Nephron (organoid): Measurements from ENCODE around the gene GABRD.

Source experiments
- H3K27ac Mint-ChIP-seq, 3 experiments: 2 replicates each; pipeline ENCODE4 v1.8.0; 2020; ENCODE audit warnings: mixed read lengths in 3 of 3, mild to moderate bottlenecking in 2 of 3, moderate library complexity in 1 of 3
- H3K27me3 Mint-ChIP-seq: 2 replicates; pipeline ENCODE4 v1.8.0; 2021; ENCODE audit warnings: low read depth, mild to moderate bottlenecking, moderate library complexity, mixed read lengths
- H3K36me3 Mint-ChIP-seq: 2 replicates; pipeline ENCODE4 v1.8.0; 2020; ENCODE audit warnings: low read depth, mixed read lengths
- H3K4me1 Mint-ChIP-seq: 2 replicates; pipeline ENCODE4 v1.8.0; 2020; ENCODE audit warnings: mixed read lengths
- H3K4me3 Mint-ChIP-seq, 3 experiments: 2 replicates each; pipeline ENCODE4 v1.8.0; 2020; ENCODE audit warnings: mild to moderate bottlenecking in 3 of 3, mixed read lengths in 3 of 3, moderate library complexity in 2 of 3
- H3K9me3 Mint-ChIP-seq: 2 replicates; pipeline ENCODE4 v1.8.0; 2020; ENCODE audit warnings: mixed read lengths
- TF ChIP-seq, protein P1 (sequence below), 3 experiments: fragments of 200-600 bp; sonication (generic); IDR thresholded peaks; one replicate each; pipeline ENCODE4 v1.5.0; 2021; ENCODE audit warnings: antibody characterized with exemption in 3 of 3; ENCODE audit not compliant: unreplicated experiment in 3 of 3

Gene GABRD

DNA sequence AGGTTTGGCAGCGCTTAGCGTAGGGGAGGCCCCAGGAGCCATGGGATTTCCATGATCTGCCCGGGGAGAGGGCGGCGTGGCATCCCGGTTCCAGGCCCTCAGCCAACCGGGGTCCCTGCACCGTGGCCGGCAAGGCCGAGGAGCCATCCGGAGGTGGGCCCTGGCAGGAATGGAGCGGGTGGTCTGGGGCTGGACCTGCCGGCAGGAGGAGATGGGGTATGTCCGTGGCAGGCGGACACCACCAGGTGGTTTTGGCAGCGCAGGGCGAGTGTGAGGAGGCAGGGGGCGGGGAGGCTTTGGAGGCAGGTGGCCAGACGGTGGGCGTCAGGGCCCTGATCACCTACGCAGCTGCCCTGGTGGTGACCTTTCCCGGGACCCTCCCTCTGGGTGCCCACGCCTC, 41.4 kb downstream of the GABRD start:
- H3K27ac Mint-ChIP-seq: no peak overlapping the region
- H3K4me1 Mint-ChIP-seq: no peaks in the 10 kb centered on the region
- no peaks in the 10 kb centered on the region for H3K27me3 Mint-ChIP-seq
- peaks cover 14% of the 10 kb centered on the region for H3K9me3 Mint-ChIP-seq
- peaks cover 27% of the 10 kb centered on the region for H3K36me3 Mint-ChIP-seq
- TF ChIP-seq, protein P1, sequence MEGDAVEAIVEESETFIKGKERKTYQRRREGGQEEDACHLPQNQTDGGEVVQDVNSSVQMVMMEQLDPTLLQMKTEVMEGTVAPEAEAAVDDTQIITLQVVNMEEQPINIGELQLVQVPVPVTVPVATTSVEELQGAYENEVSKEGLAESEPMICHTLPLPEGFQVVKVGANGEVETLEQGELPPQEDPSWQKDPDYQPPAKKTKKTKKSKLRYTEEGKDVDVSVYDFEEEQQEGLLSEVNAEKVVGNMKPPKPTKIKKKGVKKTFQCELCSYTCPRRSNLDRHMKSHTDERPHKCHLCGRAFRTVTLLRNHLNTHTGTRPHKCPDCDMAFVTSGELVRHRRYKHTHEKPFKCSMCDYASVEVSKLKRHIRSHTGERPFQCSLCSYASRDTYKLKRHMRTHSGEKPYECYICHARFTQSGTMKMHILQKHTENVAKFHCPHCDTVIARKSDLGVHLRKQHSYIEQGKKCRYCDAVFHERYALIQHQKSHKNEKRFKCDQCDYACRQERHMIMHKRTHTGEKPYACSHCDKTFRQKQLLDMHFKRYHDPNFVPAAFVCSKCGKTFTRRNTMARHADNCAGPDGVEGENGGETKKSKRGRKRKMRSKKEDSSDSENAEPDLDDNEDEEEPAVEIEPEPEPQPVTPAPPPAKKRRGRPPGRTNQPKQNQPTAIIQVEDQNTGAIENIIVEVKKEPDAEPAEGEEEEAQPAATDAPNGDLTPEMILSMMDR (IDR thresholded peaks at IDR 0.05; ENCODE audit: unreplicated experiment in 3 of 3): no peak
- no peak overlapping the region for H3K4me3 Mint-ChIP-seq

DNA sequence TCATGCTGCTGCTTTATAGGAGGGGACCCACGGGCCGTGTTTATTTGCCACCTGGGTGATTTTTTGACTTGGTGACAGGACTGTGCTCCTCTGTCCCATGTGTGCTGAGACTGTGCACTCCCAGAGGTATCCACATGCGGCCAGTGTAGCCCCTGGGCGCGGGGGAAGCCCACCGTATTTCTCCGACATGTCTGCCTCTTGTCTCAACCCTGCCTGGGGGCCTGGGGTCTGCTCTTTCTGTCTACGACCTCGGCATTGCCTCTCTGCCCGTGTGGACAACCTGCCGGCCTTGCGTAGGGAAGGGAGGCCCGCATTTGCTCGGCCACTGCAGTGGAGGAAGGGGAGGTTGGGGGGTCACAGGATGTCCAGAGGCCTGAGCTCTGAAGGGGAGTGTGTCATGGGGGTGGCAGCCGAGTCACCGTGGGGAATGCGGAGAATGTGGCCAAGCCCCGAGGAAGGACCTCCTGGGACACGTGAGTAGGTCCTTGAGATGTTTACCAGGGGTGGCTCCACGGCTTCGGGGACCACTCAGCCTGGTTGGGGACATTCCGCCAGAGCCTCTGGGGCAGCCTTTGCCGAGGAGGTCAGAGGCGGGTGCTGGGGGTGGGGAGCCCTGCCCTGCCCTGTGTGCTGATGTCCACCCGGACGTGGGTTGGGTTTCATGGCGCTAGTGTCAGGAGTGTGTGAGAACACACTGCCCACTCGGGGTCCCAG, 42.1 kb downstream of the GABRD start:
- H3K4me1 Mint-ChIP-seq: no peaks in the 10 kb centered on the region
- H3K36me3 Mint-ChIP-seq: peaks cover 33% of the 10 kb centered on the region
- H3K27ac Mint-ChIP-seq: no peak overlapping the region
- peaks cover 21% of the 10 kb centered on the region for H3K9me3 Mint-ChIP-seq
- H3K4me3 Mint-ChIP-seq: no peak overlapping the region
- no peaks in the 10 kb centered on the region for H3K27me3 Mint-ChIP-seq
- TF ChIP-seq, protein P1 (IDR thresholded peaks at IDR 0.05; ENCODE audit: unreplicated experiment in 3 of 3): no peak

DNA sequence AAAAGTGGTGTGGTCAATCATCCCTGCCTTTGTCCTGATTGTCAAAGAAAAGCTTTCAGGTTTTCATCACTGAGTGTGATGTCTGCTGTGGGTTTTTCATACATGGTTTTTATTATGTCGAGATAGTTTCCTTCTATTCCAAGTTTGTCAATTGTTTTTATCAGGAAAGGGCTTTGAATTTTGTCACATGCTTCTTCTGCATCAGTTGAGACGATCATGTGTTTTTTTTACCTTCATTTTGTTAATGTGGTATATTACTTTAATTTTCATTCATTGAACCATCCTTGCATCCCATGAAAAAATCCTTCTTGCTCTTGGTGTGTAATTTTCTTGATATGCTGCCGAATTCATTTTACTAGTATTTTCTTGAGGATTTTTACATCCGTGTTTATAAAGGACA, 46.6 kb downstream of the GABRD start:
- TF ChIP-seq, protein P1 (IDR thresholded peaks at IDR 0.05; ENCODE audit: unreplicated experiment in 3 of 3): no peak
- Mint-ChIP-seq H3K27me3 (peaks cover 3% of the 10 kb centered on the region), H3K36me3 (peaks cover 47% of the 10 kb centered on the region), H3K4me3 (no peak overlapping the region), H3K27ac (no peak overlapping the region), H3K9me3 (peaks cover 28% of the 10 kb centered on the region), H3K4me1 (no peaks in the 10 kb centered on the region)

DNA sequence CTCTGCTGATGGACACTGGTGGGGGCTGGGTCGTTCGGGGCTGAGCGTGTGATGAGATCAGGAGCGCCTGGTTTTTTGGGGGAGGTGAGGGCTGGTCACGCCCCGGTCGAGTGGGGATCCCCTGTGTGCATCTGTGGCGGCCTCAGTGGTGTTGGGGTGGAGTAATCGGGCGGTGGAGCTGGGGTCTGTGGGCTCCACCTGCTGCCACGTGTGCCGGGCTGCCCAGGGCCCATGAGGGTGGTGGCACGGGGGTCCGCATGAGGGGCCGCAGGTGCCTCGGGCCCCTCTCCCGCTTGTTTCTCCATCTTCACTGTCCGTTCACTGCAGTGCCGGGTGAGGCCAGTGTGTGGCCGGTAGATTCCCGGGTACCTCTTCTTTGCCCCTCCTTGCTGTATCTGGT, 48.2 kb downstream of the GABRD start:
- peaks cover 7% of the 10 kb centered on the region for H3K4me1 Mint-ChIP-seq
- H3K9me3 Mint-ChIP-seq: peaks cover 31% of the 10 kb centered on the region
- no peak overlapping the region for H3K27ac Mint-ChIP-seq
- peaks cover 10% of the 10 kb centered on the region for H3K27me3 Mint-ChIP-seq
- no peak overlapping the region for H3K4me3 Mint-ChIP-seq
- peaks cover 43% of the 10 kb centered on the region for H3K36me3 Mint-ChIP-seq
- TF ChIP-seq, protein P1 (IDR thresholded peaks at IDR 0.05; ENCODE audit: unreplicated experiment in 3 of 3): no peak

DNA sequence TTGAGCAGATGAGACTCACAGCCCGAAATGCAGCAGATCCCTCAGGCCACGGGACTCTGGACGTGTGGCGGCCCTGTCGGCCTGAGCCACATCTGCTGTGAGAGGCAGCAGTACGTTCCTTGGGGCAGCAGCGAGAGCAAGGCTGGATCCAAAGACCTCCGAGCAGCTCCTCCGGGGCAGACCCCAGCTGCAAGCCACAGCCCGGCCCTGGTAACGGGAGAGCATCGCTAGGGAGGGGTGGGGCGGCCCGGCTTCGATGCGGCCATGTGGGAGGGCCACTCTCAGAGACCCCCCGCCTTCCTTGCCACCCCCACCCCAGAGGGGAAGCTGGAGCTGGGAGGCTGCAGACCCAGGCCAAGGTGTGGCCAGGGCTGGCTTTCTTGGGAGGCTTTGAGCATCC, 48.8 kb downstream of the GABRD start:
- no peak overlapping the region for H3K27ac Mint-ChIP-seq
- no peak overlapping the region for H3K4me3 Mint-ChIP-seq
- peaks cover 7% of the 10 kb centered on the region for H3K4me1 Mint-ChIP-seq
- TF ChIP-seq, protein P1 (IDR thresholded peaks at IDR 0.05; ENCODE audit: unreplicated experiment in 3 of 3): no peak
- H3K9me3 Mint-ChIP-seq: peaks cover 31% of the 10 kb centered on the region
- peaks cover 10% of the 10 kb centered on the region for H3K27me3 Mint-ChIP-seq
- peaks cover 39% of the 10 kb centered on the region for H3K36me3 Mint-ChIP-seq

DNA sequence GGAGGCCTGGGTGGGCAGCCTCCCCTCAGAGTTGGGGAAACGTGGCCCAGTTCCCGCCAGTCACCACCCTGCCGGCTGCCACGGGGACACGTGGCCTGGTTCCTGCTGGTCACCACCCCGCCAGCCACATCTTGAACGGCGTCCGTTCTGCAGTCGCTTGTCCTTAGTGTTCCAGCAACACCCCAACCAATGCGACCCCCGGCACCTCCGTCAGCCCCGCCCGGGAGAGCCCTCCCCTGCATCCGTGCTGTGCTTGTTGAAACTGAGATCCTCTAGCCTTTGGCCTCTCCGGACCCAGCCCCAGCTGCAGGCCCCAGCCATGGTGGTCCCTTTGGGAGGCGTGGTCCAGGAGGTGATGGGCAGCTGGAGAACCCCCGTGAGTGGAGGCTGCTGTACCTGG, 49.8 kb downstream of the GABRD start:
- Mint-ChIP-seq H3K9me3 (peaks cover 27% of the 10 kb centered on the region), H3K27ac (no peak overlapping the region), H3K27me3 (peaks cover 17% of the 10 kb centered on the region), H3K36me3 (peaks cover 32% of the 10 kb centered on the region), H3K4me3 (no peak overlapping the region), H3K4me1 (peaks cover 7% of the 10 kb centered on the region)
- TF ChIP-seq, protein P1 (IDR thresholded peaks at IDR 0.05; ENCODE audit: unreplicated experiment in 3 of 3): no peak
